ENCODE results near the gene HDAC4. TPM values are rescaled to one million over a fixed set of nuclear protein-coding genes. Genes with fewer than 3 reads are reported as not detected.

Gene HDAC4
- total and polyA plus RNA-seq, 2 donors (not counting 1 experiment from before 2014, with no cell fraction given), result 13.5 to 46.0 TPM

DNA sequence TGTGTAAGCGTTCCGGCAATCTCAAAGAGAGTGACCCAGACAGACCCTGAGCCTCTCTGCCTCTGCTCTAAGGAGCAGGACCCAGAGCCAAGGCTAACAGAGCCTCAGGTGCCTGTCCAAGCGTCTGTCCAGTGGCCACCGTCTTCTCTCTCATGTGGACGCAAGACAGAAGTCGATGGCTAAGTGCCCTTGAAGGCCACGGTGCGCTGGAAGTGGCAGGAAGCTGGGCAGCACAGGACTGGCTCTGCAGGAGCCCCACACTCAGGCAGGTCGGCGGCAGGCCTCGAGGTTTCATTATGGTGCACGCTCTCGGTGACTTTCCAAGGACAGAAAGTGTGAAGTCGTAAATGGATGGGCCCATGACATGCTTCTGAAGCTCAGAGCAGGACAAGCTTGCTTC is 49.1 kb downstream of the HDAC4 start:
- H3K27me3 ChIP-seq (replicated peaks in 1 of 4; ENCODE audit: control extremely low read depth in 1 of 4, control insufficient read depth in 3 of 4, insufficient read depth in 4 of 4, low read length in 3 of 4), result no peaks in the 10 kb centered on the region
- intact Hi-C loops (cut with micrococcal nuclease), result no loop called here
- TF ChIP-seq, protein P1, sequence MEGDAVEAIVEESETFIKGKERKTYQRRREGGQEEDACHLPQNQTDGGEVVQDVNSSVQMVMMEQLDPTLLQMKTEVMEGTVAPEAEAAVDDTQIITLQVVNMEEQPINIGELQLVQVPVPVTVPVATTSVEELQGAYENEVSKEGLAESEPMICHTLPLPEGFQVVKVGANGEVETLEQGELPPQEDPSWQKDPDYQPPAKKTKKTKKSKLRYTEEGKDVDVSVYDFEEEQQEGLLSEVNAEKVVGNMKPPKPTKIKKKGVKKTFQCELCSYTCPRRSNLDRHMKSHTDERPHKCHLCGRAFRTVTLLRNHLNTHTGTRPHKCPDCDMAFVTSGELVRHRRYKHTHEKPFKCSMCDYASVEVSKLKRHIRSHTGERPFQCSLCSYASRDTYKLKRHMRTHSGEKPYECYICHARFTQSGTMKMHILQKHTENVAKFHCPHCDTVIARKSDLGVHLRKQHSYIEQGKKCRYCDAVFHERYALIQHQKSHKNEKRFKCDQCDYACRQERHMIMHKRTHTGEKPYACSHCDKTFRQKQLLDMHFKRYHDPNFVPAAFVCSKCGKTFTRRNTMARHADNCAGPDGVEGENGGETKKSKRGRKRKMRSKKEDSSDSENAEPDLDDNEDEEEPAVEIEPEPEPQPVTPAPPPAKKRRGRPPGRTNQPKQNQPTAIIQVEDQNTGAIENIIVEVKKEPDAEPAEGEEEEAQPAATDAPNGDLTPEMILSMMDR (IDR thresholded peaks at IDR 0.05), result no peak
- TF ChIP-seq EZH2 (IDR thresholded peaks at IDR 0.05; ENCODE audit: borderline replicate concordance, insufficient read depth, low read depth, low read length, poor library complexity, severe bottlenecking), result no peak
- H3K4me3 ChIP-seq (ENCODE audit: control extremely low read depth in 1 of 5, extremely low read depth in 1 of 5, insufficient read depth in 1 of 5, low read depth in 2 of 5, low read length in 4 of 5), result no peak overlapping the region
- no peak overlapping the region for H3K4me2 ChIP-seq (replicated peaks; ENCODE audit: low read depth, low read length, poor library complexity, severe bottlenecking)
- no peak overlapping the region for H3K27ac ChIP-seq (ENCODE audit: low read length in 2 of 2)
- Mint-ChIP-seq H3K4me1 (no peaks in the 10 kb centered on the region), H3K27me3 (no peaks in the 10 kb centered on the region), H3K4me3 (no peak overlapping the region), H3K9me3 (ENCODE audit: insufficient read depth) (peaks cover 6% of the 10 kb centered on the region), H3K27ac (no peak overlapping the region)
- H3K9me3 ChIP-seq (ENCODE audit: control extremely low read depth in 1 of 3, control insufficient read depth in 2 of 3, insufficient read depth in 1 of 3, low read length in 2 of 3), result peaks cover 0 to 11% (median 4%) of the 10 kb centered on the region in 3 donors
- H2AFZ ChIP-seq (ENCODE audit: insufficient read depth, low read depth, low read length, poor library complexity, severe bottlenecking), result no peak overlapping the region
- H3K79me2 ChIP-seq (ENCODE audit: control insufficient read depth, insufficient read depth, low read length), result peaks cover 27% of the 10 kb centered on the region
- H4K20me1 ChIP-seq (ENCODE audit: control insufficient read depth, insufficient read depth, low read length, poor library complexity, severe bottlenecking), result no peaks in the 10 kb centered on the region
- ChIA-PET CTCF (interaction anchor here (1.2 kb wide), 1 partner anchor 84 kb away, joined by 3 read pairs; no protein-coding TSS in a partner anchor), POLR2A (interaction anchor here (0.6 kb wide), 1 partner anchor 50 kb away, joined by 3 read pairs; no protein-coding TSS in a partner anchor)
- no peak overlapping the region for H3K9ac ChIP-seq (ENCODE audit: low read length)
- 97% methylated on average over 14 of the region's 14 CpGs for WGBS (ENCODE audit: insufficient coverage)
- DNase-seq (no peak), ATAC-seq (ENCODE audit: low read depth) (no peak)
- H3K36me3 ChIP-seq (replicated peaks in 1 of 2; ENCODE audit: control extremely low read depth in 1 of 2, control insufficient read depth in 1 of 2, extremely low read depth in 1 of 2, insufficient read depth in 2 of 2, low read length in 1 of 2), result peaks cover 0 to 5% of the 10 kb centered on the region in 2 experiments
- H3K4me1 ChIP-seq (ENCODE audit: control insufficient read depth in 2 of 2, insufficient read depth in 2 of 2, low read length in 2 of 2), result no peaks in the 10 kb centered on the region

DNA sequence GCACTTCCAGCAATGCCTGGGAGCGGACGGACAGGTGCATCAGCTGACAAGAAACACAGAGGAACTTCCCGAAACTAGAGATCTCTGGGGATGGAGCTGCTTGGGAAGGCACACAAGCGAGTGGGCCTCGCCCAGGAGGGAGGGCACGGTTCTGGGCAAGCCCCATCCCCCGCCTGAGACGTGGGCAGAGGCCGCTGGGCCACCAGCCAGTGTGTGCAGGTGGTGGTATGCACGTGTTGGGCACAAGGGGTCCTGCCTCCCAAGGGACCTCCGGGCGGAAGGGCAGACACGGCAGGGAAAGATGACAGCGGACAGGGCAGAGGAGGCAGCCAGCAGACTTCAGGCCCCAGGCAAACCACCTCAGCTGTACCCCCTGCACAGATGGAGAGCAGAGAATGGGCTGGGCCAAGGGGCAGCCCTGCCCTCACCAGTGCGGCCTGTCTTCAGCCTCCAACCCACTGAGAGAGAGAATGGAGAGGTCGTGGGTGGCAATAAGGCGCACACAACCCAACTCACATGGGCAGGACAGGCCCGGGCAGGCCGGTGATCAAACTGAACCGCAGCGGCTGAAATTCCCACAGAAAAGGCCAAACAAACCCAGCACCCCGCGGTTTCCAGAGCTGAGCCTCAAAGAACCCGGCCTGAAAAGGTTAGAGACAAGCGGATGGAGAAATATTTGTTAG is 51.2 kb downstream of the HDAC4 start:
- Mint-ChIP-seq H3K4me3 (no peak overlapping the region), H3K9me3 (ENCODE audit: insufficient read depth) (peaks cover 2% of the 10 kb centered on the region), H3K27me3 (no peaks in the 10 kb centered on the region), H3K27ac (no peak overlapping the region), H3K4me1 (no peaks in the 10 kb centered on the region)
- Histone ChIP-seq H3K9me3 (ENCODE audit: control extremely low read depth in 1 of 3, control insufficient read depth in 2 of 3, insufficient read depth in 1 of 3, low read length in 2 of 3) (peaks cover 0 to 4% (median 3%) of the 10 kb centered on the region in 3 donors), H3K27me3 (replicated peaks in 1 of 4; ENCODE audit: control extremely low read depth in 1 of 4, control insufficient read depth in 3 of 4, insufficient read depth in 4 of 4, low read length in 3 of 4) (no peaks in the 10 kb centered on the region), H3K27ac (ENCODE audit: low read length in 2 of 2) (no peak overlapping the region), H3K79me2 (ENCODE audit: control insufficient read depth, insufficient read depth, low read length) (peaks cover 42% of the 10 kb centered on the region), H3K9ac (ENCODE audit: low read length) (no peak overlapping the region), H3K36me3 (replicated peaks in 1 of 2; ENCODE audit: control extremely low read depth in 1 of 2, control insufficient read depth in 1 of 2, extremely low read depth in 1 of 2, insufficient read depth in 2 of 2, low read length in 1 of 2) (peaks cover 0 to 5% of the 10 kb centered on the region in 2 experiments), H4K20me1 (ENCODE audit: control insufficient read depth, insufficient read depth, low read length, poor library complexity, severe bottlenecking) (no peaks in the 10 kb centered on the region), H2AFZ (ENCODE audit: insufficient read depth, low read depth, low read length, poor library complexity, severe bottlenecking) (no peak overlapping the region), H3K4me3 (ENCODE audit: control extremely low read depth in 1 of 5, extremely low read depth in 1 of 5, insufficient read depth in 1 of 5, low read depth in 2 of 5, low read length in 4 of 5) (no peak overlapping the region), H3K4me2 (replicated peaks; ENCODE audit: low read depth, low read length, poor library complexity, severe bottlenecking) (no peak overlapping the region), H3K4me1 (ENCODE audit: control insufficient read depth in 2 of 2, insufficient read depth in 2 of 2, low read length in 2 of 2) (no peaks in the 10 kb centered on the region)
- DNase-seq (no peak), ATAC-seq (ENCODE audit: low read depth) (no peak)
- CTCF ChIA-PET, result no interaction called here
- POLR2A ChIA-PET, result no interaction called here
- intact Hi-C loops (cut with micrococcal nuclease), result no loop called here
- 96% methylated on average over 15 of the region's 25 CpGs for WGBS (ENCODE audit: insufficient coverage)
- TF ChIP-seq EZH2 (IDR thresholded peaks at IDR 0.05; ENCODE audit: borderline replicate concordance, insufficient read depth, low read depth, low read length, poor library complexity, severe bottlenecking), result no peak
- TF ChIP-seq, protein P1 (IDR thresholded peaks at IDR 0.05), result no peak
